ENCODE data around the gene CAPN5. TPM values are rescaled to one million over a fixed set of nuclear protein-coding genes. Genes with fewer than 3 reads are reported as not detected.

Gene CAPN5
- total RNA-seq, 1 donor from 2014 or later, result 0.71 TPM

DNA sequence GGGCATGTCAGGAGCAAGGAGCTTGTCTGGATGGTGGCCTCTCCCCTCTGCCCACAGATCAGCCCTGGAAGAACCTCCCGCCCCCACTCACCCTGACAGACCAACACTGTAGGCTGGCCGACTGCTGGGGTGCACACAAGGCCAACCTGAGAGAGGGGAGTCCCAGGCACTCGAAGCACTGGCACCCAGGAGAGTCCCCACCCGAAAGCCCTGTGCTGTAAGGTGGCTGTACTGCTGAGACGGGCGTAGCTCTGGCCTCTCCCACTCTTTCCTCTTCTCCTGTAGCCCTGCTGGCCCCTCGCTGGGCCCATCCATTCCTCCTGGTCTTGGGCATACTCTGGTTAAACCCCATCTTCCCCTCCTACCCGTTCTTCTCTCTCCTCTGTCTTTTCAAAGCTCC, 101.0 kb downstream of the CAPN5 start:
- ATAC-seq (ENCODE audit: low read depth) (no peak), DNase-seq (no peak)
- Mint-ChIP-seq H3K36me3 (ENCODE audit: low read depth) (no peaks in the 10 kb centered on the region), H3K4me1 (no peaks in the 10 kb centered on the region), H3K9me3 (no peaks in the 10 kb centered on the region), H3K27ac (no peak overlapping the region), H3K4me3 (no peak overlapping the region), H3K27me3 (no peaks in the 10 kb centered on the region)
- TF ChIP-seq, protein P1, sequence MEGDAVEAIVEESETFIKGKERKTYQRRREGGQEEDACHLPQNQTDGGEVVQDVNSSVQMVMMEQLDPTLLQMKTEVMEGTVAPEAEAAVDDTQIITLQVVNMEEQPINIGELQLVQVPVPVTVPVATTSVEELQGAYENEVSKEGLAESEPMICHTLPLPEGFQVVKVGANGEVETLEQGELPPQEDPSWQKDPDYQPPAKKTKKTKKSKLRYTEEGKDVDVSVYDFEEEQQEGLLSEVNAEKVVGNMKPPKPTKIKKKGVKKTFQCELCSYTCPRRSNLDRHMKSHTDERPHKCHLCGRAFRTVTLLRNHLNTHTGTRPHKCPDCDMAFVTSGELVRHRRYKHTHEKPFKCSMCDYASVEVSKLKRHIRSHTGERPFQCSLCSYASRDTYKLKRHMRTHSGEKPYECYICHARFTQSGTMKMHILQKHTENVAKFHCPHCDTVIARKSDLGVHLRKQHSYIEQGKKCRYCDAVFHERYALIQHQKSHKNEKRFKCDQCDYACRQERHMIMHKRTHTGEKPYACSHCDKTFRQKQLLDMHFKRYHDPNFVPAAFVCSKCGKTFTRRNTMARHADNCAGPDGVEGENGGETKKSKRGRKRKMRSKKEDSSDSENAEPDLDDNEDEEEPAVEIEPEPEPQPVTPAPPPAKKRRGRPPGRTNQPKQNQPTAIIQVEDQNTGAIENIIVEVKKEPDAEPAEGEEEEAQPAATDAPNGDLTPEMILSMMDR (IDR thresholded peaks at IDR 0.05), result no peak
- intact Hi-C loops (cut with micrococcal nuclease), result no loop called here
- ChIA-PET CTCF (no interaction called here), POLR2A (no interaction called here)

DNA sequence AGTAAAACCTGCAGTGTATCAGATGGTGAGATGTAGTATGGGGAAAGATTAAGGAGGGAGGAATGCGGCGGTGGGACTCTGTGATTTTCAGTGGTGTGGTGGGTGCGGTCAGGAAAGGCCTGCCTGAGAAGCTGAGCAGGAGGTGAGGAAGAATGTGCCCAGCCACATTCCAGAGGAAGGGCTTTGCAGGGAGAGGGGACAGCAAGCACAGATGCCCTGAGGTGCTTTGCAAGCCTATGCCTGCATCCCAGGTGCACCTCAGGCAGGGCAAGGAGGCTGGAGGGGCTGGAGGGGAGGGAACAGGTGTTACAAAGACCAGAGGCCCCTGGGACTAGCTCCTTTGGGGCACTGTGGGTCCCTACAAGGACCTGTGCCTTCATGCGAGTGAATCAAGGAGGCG, 103.3 kb downstream of the CAPN5 start:
- Mint-ChIP-seq H3K36me3 (ENCODE audit: low read depth) (no peaks in the 10 kb centered on the region), H3K4me3 (no peak overlapping the region), H3K27me3 (no peaks in the 10 kb centered on the region), H3K27ac (no peak overlapping the region), H3K9me3 (no peaks in the 10 kb centered on the region), H3K4me1 (no peaks in the 10 kb centered on the region)
- DNase-seq (no peak), ATAC-seq (ENCODE audit: low read depth) (no peak)
- CTCF ChIA-PET, result no interaction called here
- intact Hi-C loops (cut with micrococcal nuclease), result no loop called here
- TF ChIP-seq, protein P1 (IDR thresholded peaks at IDR 0.05), result no peak
- POLR2A ChIA-PET, result no interaction called here

DNA sequence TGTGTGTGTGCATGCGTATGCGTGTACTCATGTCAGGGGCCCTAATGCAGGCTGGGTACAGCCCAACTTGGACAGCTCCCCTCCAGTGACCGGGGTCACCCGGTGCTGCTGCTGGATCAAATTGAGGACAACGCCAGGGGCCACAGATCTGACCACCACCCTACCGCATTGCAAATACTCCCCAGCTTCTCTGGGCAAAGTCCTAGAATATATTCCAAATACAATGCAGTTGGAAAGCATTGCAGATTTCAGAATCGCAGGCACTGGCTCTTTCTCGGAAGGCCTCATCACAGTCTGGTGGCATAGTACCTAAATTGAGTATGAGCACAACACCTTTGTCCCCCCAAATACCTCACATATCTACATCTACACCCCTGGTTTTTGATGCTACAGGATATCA, 104.5 kb downstream of the CAPN5 start:
- TF ChIP-seq, protein P1 (IDR thresholded peaks at IDR 0.05), result no peak
- intact Hi-C loops (cut with micrococcal nuclease), result no loop called here
- POLR2A ChIA-PET, result no interaction called here
- CTCF ChIA-PET, result no interaction called here
- no peaks in the 10 kb centered on the region for H3K27me3 Mint-ChIP-seq
- H3K36me3 Mint-ChIP-seq (ENCODE audit: low read depth), result no peaks in the 10 kb centered on the region
- ATAC-seq (ENCODE audit: low read depth), result no peak
- H3K4me3 Mint-ChIP-seq, result no peak overlapping the region
- DNase-seq, result no peak
- no peaks in the 10 kb centered on the region for H3K9me3 Mint-ChIP-seq
- peaks cover 11% of the 10 kb centered on the region for H3K4me1 Mint-ChIP-seq
- H3K27ac Mint-ChIP-seq, result no peak overlapping the region

DNA sequence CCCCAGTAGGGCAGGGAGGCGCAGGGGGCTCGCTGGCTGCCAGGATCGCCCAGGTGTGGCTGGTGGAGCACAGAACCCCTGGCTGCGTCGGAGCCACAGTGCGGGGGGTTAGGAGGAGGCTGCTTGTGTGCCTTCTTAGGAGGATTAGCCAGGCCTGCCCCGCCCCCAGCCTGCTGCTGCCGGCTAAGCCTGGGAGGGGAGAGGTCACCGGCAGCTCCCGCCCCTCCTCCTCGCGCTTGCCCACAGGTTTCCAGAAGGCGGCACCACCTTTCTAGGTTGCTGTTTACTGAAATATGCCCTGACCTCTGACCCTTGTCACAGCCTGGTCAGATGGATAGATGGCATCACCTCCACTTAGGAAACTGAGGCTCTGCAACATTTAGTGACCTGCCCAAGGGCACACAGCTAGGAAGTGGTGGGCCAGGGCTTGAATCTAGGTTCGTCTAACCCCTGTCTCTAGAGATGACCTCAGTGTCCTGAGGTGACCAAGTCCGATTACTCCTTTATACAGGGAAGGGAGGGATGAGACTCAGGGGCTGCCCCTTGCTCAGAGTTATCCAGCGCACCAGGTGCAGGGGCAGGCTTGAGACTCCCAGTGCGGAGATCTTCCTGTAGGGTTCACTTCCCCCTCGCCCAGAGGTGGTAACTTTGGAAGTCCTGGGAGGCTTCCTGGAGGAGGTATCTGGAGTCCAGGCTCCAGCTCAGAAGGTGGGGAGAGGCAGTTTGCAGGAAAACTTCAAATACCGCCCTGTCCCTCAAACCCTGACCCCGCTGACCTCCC, 105.3 kb downstream of the CAPN5 start:
- H3K36me3 Mint-ChIP-seq (ENCODE audit: low read depth), result no peaks in the 10 kb centered on the region
- H3K9me3 Mint-ChIP-seq, result no peaks in the 10 kb centered on the region
- TF ChIP-seq, protein P1 (IDR thresholded peaks at IDR 0.05), result no peak

DNA sequence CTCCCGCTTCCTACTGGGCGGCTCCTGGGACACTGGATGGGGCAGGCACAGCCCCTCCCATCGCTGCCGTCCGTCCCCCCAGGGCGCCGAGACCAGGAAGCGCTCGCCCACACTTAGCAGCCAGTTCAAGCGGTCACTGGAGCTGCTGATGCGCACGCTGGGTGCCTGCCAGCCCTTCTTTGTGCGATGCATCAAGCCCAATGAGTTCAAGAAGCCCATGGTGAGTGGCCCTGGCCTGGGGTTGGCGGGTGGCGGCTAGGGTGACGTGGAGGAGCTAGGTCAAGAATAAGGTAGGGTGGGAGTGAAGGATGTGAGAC, 105.9 kb downstream of the CAPN5 start:
- Mint-ChIP-seq H3K9me3 (no peaks in the 10 kb centered on the region), H3K4me1 (peaks cover 15% of the 10 kb centered on the region), H3K27me3 (no peaks in the 10 kb centered on the region)

More for the DNA sequence above, 105.3 kb downstream of the CAPN5 start:
- peaks cover 15% of the 10 kb centered on the region for H3K4me1 Mint-ChIP-seq
- intact Hi-C loops (cut with micrococcal nuclease), result no loop called here
- DNase-seq, result no peak
- ChIA-PET CTCF (no interaction called here), POLR2A (no interaction called here)
- H3K27ac Mint-ChIP-seq, result no peak overlapping the region
- no peak overlapping the region for H3K4me3 Mint-ChIP-seq
- no peak for ATAC-seq (ENCODE audit: low read depth)
- H3K27me3 Mint-ChIP-seq, result no peaks in the 10 kb centered on the region

More for the DNA sequence above, 105.9 kb downstream of the CAPN5 start:
- Mint-ChIP-seq H3K36me3 (ENCODE audit: low read depth) (no peaks in the 10 kb centered on the region), H3K4me3 (no peak overlapping the region), H3K27ac (no peak overlapping the region)
- no peak for ATAC-seq (ENCODE audit: low read depth)
- ChIA-PET CTCF (no interaction called here), POLR2A (no interaction called here)
- TF ChIP-seq, protein P1 (IDR thresholded peaks at IDR 0.05), result no peak
- intact Hi-C loops (cut with micrococcal nuclease), result no loop called here
- no peak for DNase-seq
